Activated CD4-positive, CD25-positive, alpha-beta regulatory T cell treated with anti-CD3 and anti-CD28 coated beads, Interleukin-2, amount 50 U/mL, for 16 hours (primary cell): ENCODE data around the gene ZNF469.

Experiments used
- DNase-seq: peaks from one replicate; pipeline ENCODE4 v3.0.0-alpha.2; 2020; ENCODE audit warnings: low read depth, low spot score

Gene ZNF469

DNA sequence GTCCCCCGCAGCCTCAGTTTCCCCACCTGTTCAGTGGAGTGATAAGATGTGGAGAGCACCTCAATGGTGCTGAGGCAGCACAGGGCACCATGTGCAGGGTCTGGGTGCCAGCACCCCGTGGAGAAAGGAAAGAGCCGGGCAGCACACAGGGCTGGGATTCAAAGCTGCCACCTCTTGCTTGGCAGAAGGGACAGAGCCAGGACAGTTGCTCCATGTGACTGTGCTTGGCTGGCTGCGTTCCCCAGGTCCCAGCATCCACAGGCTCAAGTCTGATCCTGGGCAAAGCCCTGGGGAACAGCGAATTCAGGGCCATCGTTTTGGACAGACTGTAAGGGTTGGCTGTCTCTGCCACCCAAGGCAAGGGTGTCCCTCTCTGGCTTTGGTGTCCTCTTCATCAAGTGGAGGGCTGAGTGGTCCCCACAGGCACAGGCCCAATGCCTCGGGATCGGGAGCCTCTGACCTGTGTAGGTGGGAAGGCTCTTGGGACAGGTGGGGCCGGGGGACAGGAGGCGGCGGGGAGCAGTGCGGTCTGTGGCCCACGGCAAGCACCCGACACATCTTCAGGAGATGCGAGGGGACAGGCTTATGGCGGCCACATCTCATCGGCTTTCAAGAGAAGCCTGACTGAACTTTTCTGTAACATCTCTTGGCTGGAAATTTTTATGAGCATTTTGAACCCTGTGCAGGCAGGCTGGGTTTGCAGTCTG lies 8.5 kb downstream of the ZNF469 start:
- no peak for DNase-seq

DNA sequence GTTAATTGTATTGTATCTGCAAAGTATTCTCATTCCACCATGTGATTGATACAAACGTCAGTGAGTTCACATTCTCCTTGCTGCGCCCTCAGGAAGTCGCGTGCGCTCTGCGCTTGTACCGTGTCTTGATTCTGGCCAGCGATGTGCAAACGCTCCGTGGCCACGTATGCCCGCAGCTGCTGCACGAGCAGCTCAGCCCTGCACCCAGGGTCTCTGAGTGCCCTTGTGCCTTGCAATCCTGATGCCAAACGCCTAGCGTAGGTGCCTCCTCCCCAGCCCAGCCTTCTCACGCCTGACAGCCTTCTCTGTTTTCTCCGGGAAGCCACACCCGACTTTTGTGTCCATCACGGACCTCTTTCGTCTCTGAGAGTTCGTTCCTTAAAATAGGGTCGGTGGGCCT lies 9.4 kb downstream of the ZNF469 start:
- DNase-seq: no peak

DNA sequence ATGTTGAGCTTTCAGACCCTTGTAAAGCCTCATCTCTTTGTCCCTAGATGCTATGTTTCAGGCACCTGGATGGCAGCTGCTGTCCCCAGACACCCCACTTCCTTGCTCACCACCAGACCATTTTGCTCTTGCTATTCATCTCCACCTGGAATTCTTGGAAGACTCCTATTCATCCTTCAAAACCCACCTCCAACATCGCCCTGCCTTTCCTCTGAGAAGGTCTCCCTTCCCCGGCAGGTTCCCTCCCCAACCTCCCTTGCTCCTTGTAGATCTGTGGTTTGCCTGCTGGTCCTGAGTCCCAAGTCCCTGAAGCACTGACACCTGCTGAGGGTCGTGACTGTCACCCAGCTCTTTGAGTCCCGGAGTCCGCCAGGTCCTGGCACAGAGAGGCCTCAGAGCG lies 9.9 kb downstream of the ZNF469 start:
- DNase-seq: no peak

DNA sequence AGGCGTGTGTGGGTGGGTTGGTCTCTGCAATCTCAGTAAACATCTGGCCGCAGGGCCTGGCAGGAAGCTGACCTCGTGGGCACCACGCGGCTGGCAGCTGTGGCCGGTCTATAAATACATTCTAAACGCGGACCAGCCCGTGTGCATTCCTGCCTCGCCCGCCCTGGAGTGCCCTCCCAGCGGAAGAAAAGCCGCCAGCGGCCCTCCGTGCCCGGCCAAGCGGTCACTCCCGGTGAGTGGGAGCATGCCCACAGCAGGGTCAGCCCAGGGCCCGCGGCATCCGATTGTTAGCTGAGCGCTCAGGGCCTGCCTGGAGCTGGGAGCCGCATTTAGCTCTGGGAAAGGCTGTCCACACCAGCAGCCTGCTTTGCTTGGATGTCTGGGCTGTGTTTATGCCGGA lies 10.3 kb downstream of the ZNF469 start:
- DNase-seq: no peak

DNA sequence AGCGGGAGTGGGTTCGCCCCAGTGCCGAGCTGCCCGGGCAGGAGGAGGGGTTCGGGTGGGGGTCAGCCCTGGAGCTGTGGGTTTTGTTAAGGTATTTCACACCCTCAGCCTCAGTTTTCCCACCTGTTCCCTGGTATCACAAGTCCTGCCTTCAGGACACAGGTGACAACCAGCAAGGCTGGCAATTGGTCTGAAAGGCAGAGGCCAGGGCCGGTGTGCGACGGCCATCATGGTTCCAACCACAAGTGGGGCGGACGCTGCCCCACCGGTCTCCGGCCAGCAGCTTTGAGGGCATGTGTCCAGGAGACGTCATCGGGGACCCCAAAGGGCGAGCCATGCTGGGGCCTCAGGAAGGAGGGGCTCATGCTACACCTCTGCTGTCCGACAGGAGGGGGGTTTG lies 10.8 kb downstream of the ZNF469 start:
- no peak for DNase-seq

DNA sequence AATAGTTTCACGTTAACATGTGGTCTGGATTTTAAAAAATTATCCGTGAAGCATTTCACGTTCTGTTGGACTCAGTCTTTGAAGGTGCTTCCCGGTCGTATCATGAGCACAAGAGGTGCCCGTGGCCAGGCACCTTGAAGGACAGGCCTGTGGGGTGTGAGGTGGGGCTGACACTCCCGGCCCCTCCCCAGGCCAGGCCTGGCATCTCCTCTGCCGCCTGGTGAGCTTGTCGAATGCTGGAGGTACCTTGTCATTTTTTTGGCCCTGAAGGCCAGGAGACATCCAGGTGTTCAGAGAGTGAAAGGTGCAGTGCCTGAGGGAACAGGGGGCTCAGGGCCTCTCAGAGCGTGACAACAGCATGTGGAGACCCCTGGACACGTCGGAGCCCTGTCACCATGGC lies 11.7 kb downstream of the ZNF469 start:
- no peak for DNase-seq

DNA sequence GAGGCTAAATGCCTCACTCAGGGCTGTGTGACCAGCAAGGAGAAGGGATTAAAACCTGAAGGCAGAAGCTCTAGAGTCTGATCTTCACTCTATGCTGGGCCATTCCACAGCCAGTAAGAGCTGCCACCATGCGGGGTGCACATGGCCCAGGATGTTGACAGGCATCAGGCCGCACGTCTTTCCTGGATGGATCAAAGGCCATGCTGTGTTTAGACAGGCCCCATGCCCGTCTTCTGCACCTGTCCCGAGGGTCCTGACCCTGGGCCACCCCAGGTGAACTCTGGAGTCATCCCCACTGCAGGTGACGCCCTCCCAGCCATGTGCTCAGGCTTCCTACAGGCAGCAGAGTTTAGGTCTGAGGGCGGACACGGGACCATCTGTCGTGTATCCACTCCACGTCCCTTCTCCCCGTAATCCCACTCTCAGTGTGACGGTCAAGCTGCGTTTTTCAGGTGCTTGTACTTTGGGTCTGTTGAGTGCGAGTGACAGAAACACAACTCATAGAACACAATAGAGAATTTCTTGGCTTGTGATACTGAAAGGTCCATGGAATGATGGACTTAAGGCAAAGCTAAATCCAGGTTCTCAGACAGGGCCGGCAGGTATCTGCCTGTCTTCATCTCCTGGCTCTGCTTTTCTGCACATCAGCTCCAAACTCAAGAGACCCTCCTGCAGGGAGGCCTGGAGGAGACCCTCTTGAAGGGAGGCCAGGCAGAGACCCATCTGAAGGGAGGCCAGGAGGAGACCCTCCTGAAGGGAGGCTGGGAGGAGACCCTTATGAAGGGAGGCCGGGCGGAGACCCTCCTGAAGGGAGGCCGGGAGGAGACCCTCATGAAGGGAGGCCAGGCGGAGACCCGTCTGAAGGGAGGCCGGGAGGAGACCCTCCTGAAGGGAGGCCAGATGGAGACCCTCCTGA lies 13.2 kb downstream of the ZNF469 start:
- no peak for DNase-seq

DNA sequence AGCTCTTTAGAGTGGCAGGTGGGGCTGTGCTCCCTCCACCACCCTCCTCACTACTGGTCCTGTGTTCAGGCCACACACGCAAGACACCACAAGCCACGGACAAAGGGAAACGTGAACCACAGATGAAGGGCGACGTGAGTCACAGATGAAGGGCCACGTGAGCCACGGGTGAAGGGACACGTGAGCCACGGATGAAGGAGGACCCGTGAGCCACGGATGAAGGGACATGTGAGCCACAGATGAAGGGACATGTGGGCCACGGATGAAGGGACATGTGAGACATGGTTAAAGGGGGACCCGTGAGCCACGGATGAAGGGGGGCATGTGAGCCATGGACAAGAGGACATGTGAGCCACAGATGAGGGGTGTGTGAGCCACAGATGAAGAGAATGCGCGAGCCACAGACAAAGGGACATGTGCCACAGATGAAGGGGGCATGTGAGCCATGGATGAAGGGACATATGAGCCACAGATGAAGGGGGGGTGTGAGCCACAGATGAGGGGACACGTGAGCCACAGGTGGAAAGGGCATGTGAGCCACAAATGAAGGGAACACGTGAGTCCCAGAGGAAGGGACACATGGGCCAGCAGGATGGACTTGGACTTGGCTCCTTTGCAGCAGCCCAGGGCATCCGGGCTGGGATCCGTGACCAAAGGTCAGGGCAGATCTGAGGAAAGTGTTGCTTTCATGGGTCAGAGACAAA lies 15.6 kb downstream of the ZNF469 start:
- no peak for DNase-seq

DNA sequence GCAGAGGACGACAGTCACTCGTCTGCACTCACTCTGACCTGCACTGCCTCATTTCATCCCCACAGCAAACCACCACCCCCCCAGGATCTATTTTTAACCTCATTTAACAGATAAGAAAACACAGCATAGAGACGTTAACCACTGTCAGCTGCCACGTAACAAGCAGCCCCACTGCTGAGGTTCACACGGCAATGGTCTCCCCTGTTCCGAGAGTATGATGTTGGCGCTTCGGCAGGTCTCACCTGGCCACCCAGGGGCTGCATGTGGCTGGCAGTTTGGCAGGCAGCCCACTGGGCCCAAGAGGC lies 16.1 kb downstream of the ZNF469 start:
- DNase-seq: no peak

DNA sequence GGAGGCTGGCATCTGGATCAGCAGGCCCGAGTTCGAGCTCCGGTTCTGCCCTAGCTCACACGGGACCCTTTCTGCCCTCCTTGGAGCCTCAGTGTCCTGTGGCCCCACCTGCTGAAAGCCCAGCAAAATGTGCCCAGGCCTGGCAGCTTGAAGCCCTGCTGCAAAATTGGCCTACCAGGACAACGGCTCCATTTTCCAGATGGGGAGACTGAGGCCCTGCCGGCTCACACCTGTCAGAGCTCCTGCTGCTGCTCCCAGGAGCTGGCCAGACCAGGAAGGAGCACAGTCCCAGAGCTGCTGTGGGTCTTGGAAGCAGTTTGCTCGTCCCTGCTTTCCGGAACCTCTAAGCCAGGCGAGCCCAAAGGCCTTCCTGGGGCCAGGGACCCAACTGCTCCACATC lies 17.4 kb downstream of the ZNF469 start:
- no peak for DNase-seq

DNA sequence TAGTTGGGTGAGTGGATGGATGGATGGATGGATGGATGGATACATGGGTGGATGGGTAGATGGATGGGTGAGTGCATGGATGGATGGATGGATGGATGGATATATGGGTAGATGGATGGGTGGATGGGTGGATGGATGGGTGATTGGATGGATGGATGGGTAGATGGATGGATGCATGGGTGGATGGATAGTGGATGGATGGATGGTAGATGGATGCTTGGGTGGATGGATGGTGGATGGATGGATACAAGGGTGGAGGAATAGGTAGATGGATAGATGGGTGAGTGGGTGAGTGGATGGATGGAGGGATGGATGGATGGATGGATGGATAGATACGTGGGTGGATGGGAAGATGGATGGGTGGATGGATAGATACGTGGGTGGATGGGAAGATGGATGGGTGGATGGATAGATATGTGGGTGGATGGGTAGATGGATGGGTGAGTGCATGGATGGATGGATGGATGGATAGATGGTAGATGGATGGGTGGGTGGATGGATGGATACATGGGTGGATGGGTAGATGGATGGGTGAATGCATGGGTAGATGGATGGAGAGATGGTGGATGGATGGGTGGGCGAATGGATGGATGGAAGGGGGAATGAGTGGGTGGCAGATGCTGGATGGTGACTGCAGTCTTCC lies 19.0 kb downstream of the ZNF469 start:
- DNase-seq: no peak

DNA sequence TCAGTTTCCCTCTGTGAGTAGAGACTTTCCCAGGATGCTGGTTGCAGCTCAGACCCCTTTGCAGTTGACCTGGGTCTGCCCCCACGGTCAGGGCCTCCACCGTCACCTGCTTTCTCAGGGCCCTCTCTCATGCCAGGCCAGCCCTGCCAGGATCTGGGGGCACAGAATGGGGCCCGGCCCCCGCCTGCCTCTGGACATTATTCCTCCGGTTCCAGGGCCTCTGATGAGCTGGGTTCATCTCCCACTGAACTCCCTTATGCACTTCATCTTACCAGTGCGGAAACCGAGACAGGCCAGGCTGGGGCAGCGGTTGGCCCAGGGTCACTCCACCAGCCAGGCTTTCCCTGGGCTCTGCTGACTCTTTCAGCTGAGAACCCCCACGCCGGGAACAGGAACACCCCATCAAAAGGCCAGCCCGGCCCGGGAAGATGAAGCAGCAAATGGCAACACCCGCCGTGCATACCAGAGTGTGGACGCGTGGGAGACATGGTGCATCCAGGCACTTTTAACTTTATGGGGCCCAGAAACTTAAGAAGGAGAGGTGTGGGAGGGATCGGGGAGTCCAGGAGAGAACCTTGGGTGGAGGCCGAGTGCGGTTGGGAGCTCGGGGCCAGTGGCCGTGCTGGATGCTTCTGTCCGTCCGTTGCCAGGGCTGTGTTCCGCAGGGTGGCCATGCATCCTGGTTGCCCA lies 19.9 kb downstream of the ZNF469 start:
- no peak for DNase-seq

DNA sequence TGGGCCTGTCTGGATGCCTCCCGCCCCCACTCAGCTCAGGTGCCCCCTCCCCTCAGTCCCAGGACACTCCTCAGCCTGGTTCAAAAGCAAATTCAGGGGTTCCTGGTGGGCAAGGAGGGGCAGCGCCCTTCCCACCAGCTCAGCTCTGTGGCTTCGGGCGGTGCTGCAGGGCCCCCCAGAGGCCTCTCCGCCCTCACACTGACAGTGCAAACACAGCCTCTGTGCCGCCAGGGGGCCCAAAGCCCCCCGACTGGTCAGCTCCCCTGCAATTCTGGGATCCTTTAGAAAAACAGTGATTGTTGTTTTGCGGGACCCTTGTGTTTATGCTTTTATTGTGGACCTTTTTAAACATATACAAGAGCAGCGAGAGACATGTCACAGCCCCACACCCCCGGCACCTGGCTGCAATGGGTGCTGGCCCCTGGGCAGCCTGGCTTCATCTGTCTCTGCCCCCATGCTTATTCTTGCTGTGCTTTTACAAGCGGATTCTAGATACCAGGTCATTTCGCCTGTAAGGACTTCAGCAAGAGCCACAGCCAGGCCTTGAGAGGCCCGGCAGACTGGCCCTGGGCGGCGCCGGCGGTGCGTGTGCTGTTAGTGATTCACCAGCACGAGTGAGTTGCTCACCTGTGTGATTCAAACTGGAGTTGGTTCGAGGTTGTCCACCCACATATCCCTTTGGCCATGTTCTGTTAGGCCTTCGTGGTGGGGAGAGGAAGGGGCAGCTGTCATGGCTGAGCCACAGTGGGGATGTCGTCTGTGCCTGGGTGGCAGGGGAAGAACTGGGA lies 21.2 kb downstream of the ZNF469 start:
- DNase-seq: no peak

DNA sequence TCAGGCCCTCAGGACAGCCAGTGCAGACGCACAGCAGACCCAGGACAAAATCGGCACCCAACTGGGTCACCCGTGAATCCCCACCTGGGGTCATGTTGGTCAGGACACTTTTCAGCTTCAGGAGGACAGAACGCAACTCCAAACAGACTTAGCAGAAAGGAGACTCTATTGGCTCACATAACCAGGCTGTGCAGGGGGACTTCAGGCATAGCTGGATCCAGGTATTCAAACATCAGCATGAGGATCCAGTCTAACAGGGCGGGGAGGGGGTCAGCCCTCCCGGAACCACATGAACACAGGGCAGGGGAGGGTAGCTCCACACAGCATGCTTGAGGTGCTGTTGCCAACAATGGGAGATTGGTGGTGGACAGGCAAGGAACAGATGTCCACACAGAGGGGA lies 22.0 kb downstream of the ZNF469 start:
- DNase-seq: no peak

DNA sequence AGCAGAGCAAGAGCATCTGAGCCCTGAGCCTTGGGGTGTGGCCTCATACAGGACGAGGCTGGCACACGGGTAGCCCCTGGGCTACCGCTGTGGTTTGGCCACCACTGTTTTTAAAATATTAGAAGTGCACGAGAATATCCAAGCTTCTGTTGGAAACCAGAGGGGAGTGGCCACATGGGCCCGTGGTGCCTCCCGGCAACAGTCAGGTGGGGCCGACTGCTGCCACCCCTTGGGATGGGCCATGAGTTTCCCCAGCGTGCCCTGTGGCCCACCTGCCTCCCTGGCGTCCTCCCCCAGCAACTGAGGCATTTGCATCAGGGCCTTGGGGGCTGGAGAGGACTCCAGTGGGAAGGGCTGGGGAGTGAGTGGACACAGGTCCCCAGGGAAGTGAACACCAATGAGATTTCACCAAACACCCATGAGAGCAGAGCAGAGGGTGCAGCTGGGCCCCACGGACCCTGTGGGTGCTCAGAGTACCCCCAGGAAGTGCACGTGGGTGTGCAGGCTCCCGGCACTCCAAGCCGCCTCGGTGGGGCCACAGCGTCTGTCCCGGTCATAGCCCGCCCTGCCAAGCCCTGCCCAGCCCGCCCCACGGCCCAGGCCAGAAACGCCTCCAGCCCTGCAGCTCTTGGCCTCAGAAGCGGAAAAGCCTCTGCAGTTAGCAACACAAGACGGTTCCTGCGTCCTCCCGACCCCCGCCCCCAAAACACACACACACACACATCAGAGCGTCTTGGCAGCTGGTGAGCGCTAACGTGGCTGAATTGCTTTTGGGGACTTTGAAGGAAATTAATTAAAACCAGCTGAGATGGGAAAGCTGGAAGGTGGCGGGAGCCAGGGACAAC lies 22.7 kb downstream of the ZNF469 start:
- DNase-seq: no peak

DNA sequence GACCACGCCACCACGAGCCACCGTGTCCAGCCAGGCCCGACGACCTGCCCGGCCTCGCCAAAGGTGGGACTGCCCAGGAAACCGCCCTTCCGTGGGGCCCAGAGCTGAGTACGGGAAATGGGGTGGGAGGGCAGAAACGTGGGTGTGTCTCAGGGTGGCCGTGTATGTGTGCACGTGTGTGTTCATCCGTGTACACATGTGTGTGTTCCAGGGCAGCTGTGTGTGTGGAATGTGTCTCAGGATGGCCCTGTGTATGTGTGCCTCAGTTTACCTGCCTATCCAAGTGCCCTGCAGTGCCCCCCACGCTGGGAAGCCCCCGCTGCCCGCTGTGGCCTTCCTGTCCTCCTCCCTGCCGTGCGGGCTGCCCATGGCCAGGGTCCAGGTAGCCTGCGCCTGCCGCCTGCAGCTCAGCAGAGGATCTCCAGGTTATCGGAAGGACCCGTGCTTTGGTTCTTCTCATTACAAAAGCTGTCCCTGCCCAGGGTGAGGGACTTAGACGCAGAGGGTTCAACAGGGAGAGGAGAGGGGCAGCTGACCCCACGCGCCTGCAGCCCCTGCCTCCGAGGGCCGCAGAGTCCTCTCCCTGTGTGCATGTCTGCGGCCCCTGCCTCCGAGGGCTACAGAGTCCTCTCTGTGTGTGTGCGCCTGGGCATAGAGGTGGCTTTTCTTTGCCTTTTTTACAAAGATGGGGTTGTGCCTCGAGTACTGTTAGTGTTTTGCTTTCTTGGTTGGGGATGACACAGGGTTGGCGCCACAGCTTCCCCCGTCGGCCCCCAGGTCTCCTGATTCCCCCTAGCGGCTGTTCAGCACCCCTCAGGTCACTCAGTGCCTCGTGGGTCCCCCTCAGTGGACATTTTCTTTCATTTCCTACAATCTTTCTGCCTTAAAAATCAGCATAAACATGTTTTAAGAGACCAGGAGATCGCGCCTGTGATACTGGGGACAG lies 23.6 kb downstream of the ZNF469 start:
- DNase-seq: no peak

DNA sequence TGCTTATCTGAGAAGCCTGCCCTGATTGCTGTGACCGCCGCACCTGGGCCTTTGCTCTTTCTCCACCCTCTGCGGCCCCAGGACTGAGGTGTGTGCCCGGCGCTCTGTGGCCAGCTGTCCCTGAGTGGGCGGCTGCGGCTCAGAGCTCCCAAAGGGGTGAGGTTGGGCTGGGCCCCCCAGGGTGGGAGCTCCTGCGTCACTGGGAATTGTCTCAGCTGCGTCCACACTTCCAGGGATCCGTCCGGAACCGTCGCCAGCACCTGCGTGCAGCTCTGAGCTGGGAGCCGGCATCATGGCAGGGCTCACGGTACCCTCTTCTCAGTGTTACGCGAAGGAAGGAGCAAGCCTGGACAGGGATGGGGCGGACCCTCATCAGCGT lies 24.3 kb downstream of the ZNF469 start:
- DNase-seq: no peak

DNA sequence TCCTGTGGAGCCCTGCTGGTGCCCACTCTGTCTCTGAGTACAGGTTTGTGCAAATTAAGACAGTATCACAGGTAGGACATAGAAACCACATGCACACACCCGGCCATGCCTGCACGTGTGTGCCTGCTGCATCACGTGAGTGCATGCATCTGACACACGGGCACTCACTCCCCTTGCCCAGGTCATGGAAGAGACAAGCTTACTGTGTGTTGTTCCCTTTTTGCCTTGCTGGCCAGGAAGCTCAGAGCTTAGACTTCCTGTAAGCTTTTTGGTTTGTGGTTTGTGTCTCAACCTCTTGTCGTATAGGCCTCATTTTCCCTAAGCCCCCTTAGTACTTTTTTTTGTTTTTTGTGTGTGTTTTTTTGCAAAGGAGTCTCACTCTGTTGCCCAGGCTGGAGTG lies 25.0 kb downstream of the ZNF469 start:
- no peak for DNase-seq
